Chondrocyte (in vitro differentiated cells): ENCODE measurements around the gene USH2A. TPM values are rescaled to one million over a fixed set of nuclear protein-coding genes. Genes with fewer than 3 reads are reported as not detected.

Source experiments
- DNase-seq: peaks from one replicate; pipeline ENCODE4 v3.0.0; 2021; ENCODE audit warnings: mixed read lengths, low spot score
- H3K27ac Mint-ChIP-seq: one replicate; pipeline ENCODE4 v1.8.0; 2021; ENCODE audit warnings: mild to moderate bottlenecking, moderate library complexity, mixed read lengths; ENCODE audit not compliant: unreplicated experiment
- H3K27me3 Mint-ChIP-seq: 2 replicates; pipeline ENCODE4 v1.8.0; 2021; ENCODE audit warnings: low read depth, mixed read lengths
- H3K36me3 Mint-ChIP-seq: 2 replicates; pipeline ENCODE4 v1.8.0; 2021; ENCODE audit warnings: low read depth, mixed read lengths
- H3K4me1 Mint-ChIP-seq: 2 replicates; pipeline ENCODE4 v1.8.0; 2021; ENCODE audit warnings: low read depth, mild to moderate bottlenecking, mixed read lengths
- H3K4me3 Mint-ChIP-seq: one replicate; pipeline ENCODE4 v1.8.0; 2021; ENCODE audit warnings: mild to moderate bottlenecking, moderate library complexity, mixed read lengths; ENCODE audit not compliant: unreplicated experiment
- H3K9me3 Mint-ChIP-seq: 2 replicates; pipeline ENCODE4 v1.8.0; 2021; ENCODE audit warnings: low read depth, mixed read lengths
- CTCF ChIP-seq: fragments of 200-600 bp; sonication (generic); IDR thresholded peaks from 2 replicates; pipeline ENCODE4 v1.5.0; 2021; ENCODE audit warnings: antibody characterized with exemption, mild to moderate bottlenecking, moderate library complexity
- total RNA-seq: library from RNA; stranded (reverse); gene quantifications from 3 replicates; pipeline ENCODE4 v1.2.1, GENCODE V29; 2021

USH2A gene
- total RNA-seq, 1 donor from 2014 or later = not detected

- TF ChIP-seq CTCF = no peak
- H3K36me3 Mint-ChIP-seq = no peaks in the 10 kb centered on the region
- no peak overlapping the region for H3K4me3 Mint-ChIP-seq
- peaks cover 4% of the 10 kb centered on the region for H3K9me3 Mint-ChIP-seq
- no peak overlapping the region for H3K27ac Mint-ChIP-seq
- no peaks in the 10 kb centered on the region for H3K4me1 Mint-ChIP-seq
- DNase-seq = no peak
- H3K27me3 Mint-ChIP-seq = peaks cover 19% of the 10 kb centered on the region
Measured at GRCh38 chr1:216081445-216081844, 341.8 kb downstream of the USH2A start.

- Mint-ChIP-seq H3K36me3 (no peaks in the 10 kb centered on the region), H3K27me3 (peaks cover 13% of the 10 kb centered on the region), H3K9me3 (no peaks in the 10 kb centered on the region), H3K27ac (no peak overlapping the region), H3K4me3 (no peak overlapping the region), H3K4me1 (peaks cover 9% of the 10 kb centered on the region)
- no peak for DNase-seq
- no peak for TF ChIP-seq CTCF
Measured at GRCh38 chr1:216076751-216077150, 346.5 kb downstream of the USH2A start.

- Mint-ChIP-seq H3K27me3 (peaks cover 10% of the 10 kb centered on the region), H3K4me3 (no peak overlapping the region), H3K36me3 (no peaks in the 10 kb centered on the region), H3K9me3 (no peaks in the 10 kb centered on the region), H3K4me1 (peaks cover 9% of the 10 kb centered on the region), H3K27ac (no peak overlapping the region)
- TF ChIP-seq CTCF = no peak
- no peak for DNase-seq
Measured at GRCh38 chr1:216075339-216075738, 347.9 kb downstream of the USH2A start.

GRCh38 chr1:216073793-216074595 is 349.3 kb downstream of the USH2A start:
- no peak for DNase-seq
- no peak overlapping the region for H3K27ac Mint-ChIP-seq
- no peaks in the 10 kb centered on the region for H3K36me3 Mint-ChIP-seq
- peaks cover 9% of the 10 kb centered on the region for H3K4me1 Mint-ChIP-seq
- H3K9me3 Mint-ChIP-seq = no peaks in the 10 kb centered on the region
- TF ChIP-seq CTCF = no peak
- H3K27me3 Mint-ChIP-seq = no peaks in the 10 kb centered on the region
- no peak overlapping the region for H3K4me3 Mint-ChIP-seq

- Mint-ChIP-seq H3K4me1 (peaks cover 9% of the 10 kb centered on the region), H3K27me3 (peaks cover 6% of the 10 kb centered on the region), H3K4me3 (no peak overlapping the region), H3K36me3 (no peaks in the 10 kb centered on the region), H3K9me3 (no peaks in the 10 kb centered on the region), H3K27ac (no peak overlapping the region)
- no peak for DNase-seq
- TF ChIP-seq CTCF = no peak
Measured at GRCh38 chr1:216071262-216071661, 352.0 kb downstream of the USH2A start.
